Measurements from ENCODE around the gene AGXT2. TPM values are rescaled to one million over a fixed set of nuclear protein-coding genes. Genes with fewer than 3 reads are reported as not detected.

AGXT2 gene
- total and polyA plus RNA-seq, 9 of the 15 experiments (the other 6 are each of a cell fraction or from before 2014, with no cell fraction given) = not detected

GRCh38 chr5:35015063-35015462 lies 32.7 kb downstream of the AGXT2 start (continued):
- no peak for TF ChIP-seq THAP12 (CRISPR knock-in tag; IDR thresholded peaks at IDR 0.05)
- no peak for TF ChIP-seq ZFP36 (IDR thresholded peaks at IDR 0.05; ENCODE audit: low read depth, low read length, partially characterized antibody)
- no peak for TF ChIP-seq MTA3 (IDR thresholded peaks at IDR 0.05; ENCODE audit: borderline replicate concordance)
- no peak for TF ChIP-seq PURB (CRISPR knock-in tag; IDR thresholded peaks at IDR 0.05; ENCODE audit: low read depth)
- no peak for TF ChIP-seq PTRF (tag; IDR thresholded peaks at IDR 0.05)
- TF ChIP-seq STAT5B (CRISPR knock-in tag; IDR thresholded peaks at IDR 0.05) = no peak
- no peak for TF ChIP-seq GTF2F1 (IDR thresholded peaks at IDR 0.05; ENCODE audit: low read depth, low read length)
- no peak for TF ChIP-seq KLF13 (tag; IDR thresholded peaks at IDR 0.05; ENCODE audit: borderline replicate concordance, low read depth)
- TF ChIP-seq ILF3 (IDR thresholded peaks at IDR 0.05; ENCODE audit: borderline replicate concordance) = no peak

- 2% methylated on average over 5 of the region's 5 CpGs for WGBS (ENCODE audit: insufficient coverage, low coverage, missing lambda C conversion rate)
- H3K27me3 ChIP-seq (ENCODE audit: control insufficient read depth in 2 of 2, insufficient read depth in 2 of 2, low read length in 2 of 2) = peaks cover 0 to 4% of the 10 kb centered on the region in 2 experiments; a peak in 3 of 5 replicates
- no TSS peak for BruUV-seq (replicated peaks)
- CTCF ChIA-PET (ENCODE audit: low intra/inter-chr PET ratio) = no interaction called here
- no peaks in the 10 kb centered on the region for H3K4me1 ChIP-seq (replicated peaks in 1 of 2; ENCODE audit: control insufficient read depth in 2 of 2, insufficient read depth in 2 of 2, low read length in 2 of 2)
- no peak overlapping the region for H3K9ac ChIP-seq (ENCODE audit: insufficient read depth in 1 of 2, low read depth in 2 of 2, low read length in 2 of 2)
- no peaks in the 10 kb centered on the region for H3K9me1 ChIP-seq (ENCODE audit: control insufficient read depth, insufficient read depth, low read length)
- DNase-seq (ENCODE audit: extremely low read depth in 1 of 4, low spot score in 3 of 4) = no peak
- no peaks in the 10 kb centered on the region for H3K79me2 ChIP-seq (ENCODE audit: control insufficient read depth, insufficient read depth, low read length)
- no peaks in the 10 kb centered on the region for H3K9me3 ChIP-seq (replicated peaks; ENCODE audit: control insufficient read depth, insufficient read depth, low read depth, low read length)
- no peaks in the 10 kb centered on the region for H4K20me1 ChIP-seq (replicated peaks; ENCODE audit: control insufficient read depth, insufficient read depth, low read length)
- no peak for FAIRE-seq
- H3K4me2 ChIP-seq (ENCODE audit: insufficient read depth, low read length) = no peak overlapping the region
- no peak for ATAC-seq
- TF ChIP-seq RBM34 (IDR thresholded peaks at IDR 0.05; ENCODE audit: borderline replicate concordance, insufficient read depth, low read length) (no peak), DACH1 (IDR thresholded peaks at IDR 0.05; ENCODE audit: partially characterized antibody) (no peak), BRCA1 (IDR thresholded peaks at IDR 0.05) (no peak), BRCA1 (CRISPR knock-in tag; IDR thresholded peaks at IDR 0.05) (no peak), ZSCAN29 (IDR thresholded peaks at IDR 0.05) (no peak)
- H3K4me3 ChIP-seq = no peak overlapping the region
- no peaks in the 10 kb centered on the region for H3K36me3 ChIP-seq (ENCODE audit: control insufficient read depth, insufficient read depth, low read length)
- in situ Hi-C loops (cut with MboI) = no loop called here
- POLR2A ChIA-PET = no interaction called here
- no peak overlapping the region for H3K27ac ChIP-seq (ENCODE audit: extremely low read depth, low read depth, low read length)
- no peak overlapping the region for H2AFZ ChIP-seq (ENCODE audit: low read depth, low read length)
- intact Hi-C loops (cut with micrococcal nuclease) = no loop called here
Observed at GRCh38 chr5:35012796-35013195, 35.0 kb downstream of the AGXT2 start.

All from K562 (cell line).